ENCODE results near the gene PSMC5. TPM values are rescaled to one million over a fixed set of nuclear protein-coding genes. Genes with fewer than 3 reads are reported as not detected.
A peak's percentile ranks its signal among the peaks of the same experiment; 100 is the strongest.

PSMC5 gene
- total and polyA plus RNA-seq, 10 of the 15 experiments (the other 5 are each of a cell fraction or from before 2014, with no cell fraction given) = 55.0 to 266 (median 148) TPM

- TF ChIP-seq ATF3 (IDR thresholded peaks at IDR 0.05; ENCODE audit: borderline replicate concordance, extremely low read depth, low read depth, low read length) = no peak
- no peak for TF ChIP-seq ZNF622 (IDR thresholded peaks at IDR 0.05)
- peak; percentile 28 for TF ChIP-seq MYC (IDR thresholded peaks at IDR 0.05; ENCODE audit: insufficient read depth, insufficient read length, insufficient replicate concordance, low read length, severe bottlenecking)
- TF ChIP-seq WRNIP1 (IDR thresholded peaks at IDR 0.05; ENCODE audit: borderline replicate concordance, low read depth, low read length) = 0 out of 2 replicates have a peak, but pooled peaks have one; percentile 27
- 0 out of 2 replicates have a peak, but pooled peaks have one; percentile 6 for TF ChIP-seq POLR2AphosphoS2 (IDR thresholded peaks at IDR 0.05; ENCODE audit: low read depth, low read length)
- TF ChIP-seq FOXK2 (IDR thresholded peaks at IDR 0.05) = no peak
- TF ChIP-seq, protein P1, sequence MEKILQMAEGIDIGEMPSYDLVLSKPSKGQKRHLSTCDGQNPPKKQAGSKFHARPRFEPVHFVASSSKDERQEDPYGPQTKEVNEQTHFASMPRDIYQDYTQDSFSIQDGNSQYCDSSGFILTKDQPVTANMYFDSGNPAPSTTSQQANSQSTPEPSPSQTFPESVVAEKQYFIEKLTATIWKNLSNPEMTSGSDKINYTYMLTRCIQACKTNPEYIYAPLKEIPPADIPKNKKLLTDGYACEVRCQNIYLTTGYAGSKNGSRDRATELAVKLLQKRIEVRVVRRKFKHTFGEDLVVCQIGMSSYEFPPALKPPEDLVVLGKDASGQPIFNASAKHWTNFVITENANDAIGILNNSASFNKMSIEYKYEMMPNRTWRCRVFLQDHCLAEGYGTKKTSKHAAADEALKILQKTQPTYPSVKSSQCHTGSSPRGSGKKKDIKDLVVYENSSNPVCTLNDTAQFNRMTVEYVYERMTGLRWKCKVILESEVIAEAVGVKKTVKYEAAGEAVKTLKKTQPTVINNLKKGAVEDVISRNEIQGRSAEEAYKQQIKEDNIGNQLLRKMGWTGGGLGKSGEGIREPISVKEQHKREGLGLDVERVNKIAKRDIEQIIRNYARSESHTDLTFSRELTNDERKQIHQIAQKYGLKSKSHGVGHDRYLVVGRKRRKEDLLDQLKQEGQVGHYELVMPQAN (conservative IDR thresholded peaks at IDR 0.05) = peak; percentile 66; the same call in 1 of the 2 replicates
- TF ChIP-seq MTA3 (IDR thresholded peaks at IDR 0.05; ENCODE audit: borderline replicate concordance, low read length) = no peak
- no peak for TF ChIP-seq BCL11A (IDR thresholded peaks at IDR 0.05; ENCODE audit: low read depth, low read length)
Measured at GRCh38 chr17:63826468-63827001, 696 bp upstream of the PSMC5 start (continued).
